Calu3 (cell line): ENCODE data around the gene FBXW8. TPM values are rescaled to one million over a fixed set of nuclear protein-coding genes. Genes with fewer than 3 reads are reported as not detected.

Source experiments
- BruUV-seq: library from RNA; stranded (reverse); fragments of 400-500 nt; replicated peaks from 2 replicates; lab custom pipeline; 2021; lab: Mats Ljungman, UMichigan
- CTCF ChIA-PET: fragments of 300-600 bp; sonication (Branson Sonifier 250); formaldehyde crosslinking; loops from one replicate; lab custom pipeline; 2022; ENCODE audit warnings: antibody characterized with exemption; lab: Charles Lee
- DNase-seq: peaks from one replicate; pipeline ENCODE4 v3.0.0; 2022
- H3K27ac Mint-ChIP-seq: one replicate; pipeline ENCODE4 v1.8.0; 2022; ENCODE audit warnings: mixed read lengths; ENCODE audit not compliant: unreplicated experiment
- H3K27me3 Mint-ChIP-seq: one replicate; pipeline ENCODE4 v1.8.0; 2022; ENCODE audit warnings: mixed read lengths; ENCODE audit not compliant: unreplicated experiment
- H3K36me3 Mint-ChIP-seq: one replicate; pipeline ENCODE4 v1.8.0; 2022; ENCODE audit warnings: mild to moderate bottlenecking, moderate library complexity, mixed read lengths; ENCODE audit not compliant: insufficient read depth, unreplicated experiment
- H3K4me1 Mint-ChIP-seq: one replicate; pipeline ENCODE4 v1.8.0; 2022; ENCODE audit warnings: mild to moderate bottlenecking, low read depth, mixed read lengths; ENCODE audit not compliant: unreplicated experiment
- H3K4me3 Mint-ChIP-seq: one replicate; pipeline ENCODE4 v1.8.0; 2022; ENCODE audit warnings: mild to moderate bottlenecking, low read depth, moderate library complexity, mixed read lengths; ENCODE audit not compliant: unreplicated experiment
- H3K9me3 Mint-ChIP-seq: one replicate; pipeline ENCODE4 v1.8.0; 2022; ENCODE audit warnings: low read depth, mixed read lengths; ENCODE audit not compliant: unreplicated experiment
- intact Hi-C: fragments of 100-400 bp; cut with micrococcal nuclease; formaldehyde crosslinking; loops from one replicate; pipeline ENCODE4 v1.10.0; 2022; ENCODE audit not compliant: unreplicated experiment
- total RNA-seq: library from RNA; stranded (reverse); gene quantifications from 2 replicates; pipeline ENCODE4 v1.2.3, GENCODE V29; 2022
- TF ChIP-seq, protein P1 (sequence below): fragments of 200-600 bp; IDR thresholded peaks from one replicate; pipeline ENCODE4 v1.8.0; 2022; ENCODE audit warnings: antibody characterized with exemption; ENCODE audit not compliant: unreplicated experiment

FBXW8 gene
- total RNA-seq, 1 experiment from 2014 or later, result 18.2 TPM

DNA sequence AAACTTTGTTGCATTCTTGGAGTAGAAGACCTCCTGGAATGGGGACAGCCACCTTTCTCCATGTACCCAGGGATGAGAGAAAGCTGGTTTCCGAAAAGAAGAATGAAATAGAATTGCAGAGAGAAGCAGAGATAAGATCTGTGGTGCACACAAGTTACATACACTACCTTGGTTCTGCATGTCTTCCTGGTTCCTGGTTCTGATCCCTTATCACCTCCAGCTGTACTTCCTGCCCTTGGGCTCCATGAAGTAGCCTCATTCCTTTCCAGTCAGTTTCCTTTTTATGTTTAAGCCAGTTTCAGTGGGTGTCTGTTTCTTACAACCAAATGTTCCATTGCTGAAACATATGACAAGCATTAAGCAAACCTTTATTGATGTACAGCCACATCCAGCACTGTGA lies 69.3 kb downstream of the FBXW8 start:
- Mint-ChIP-seq H3K27ac (no peak overlapping the region), H3K4me3 (no peak overlapping the region), H3K27me3 (no peaks in the 10 kb centered on the region), H3K4me1 (no peaks in the 10 kb centered on the region), H3K36me3 (peaks cover 14% of the 10 kb centered on the region), H3K9me3 (no peaks in the 10 kb centered on the region)
- BruUV-seq, result no TSS peak
- DNase-seq, result no peak
- CTCF ChIA-PET, result no interaction called here
- intact Hi-C loops, result no loop called here
- TF ChIP-seq, protein P1, sequence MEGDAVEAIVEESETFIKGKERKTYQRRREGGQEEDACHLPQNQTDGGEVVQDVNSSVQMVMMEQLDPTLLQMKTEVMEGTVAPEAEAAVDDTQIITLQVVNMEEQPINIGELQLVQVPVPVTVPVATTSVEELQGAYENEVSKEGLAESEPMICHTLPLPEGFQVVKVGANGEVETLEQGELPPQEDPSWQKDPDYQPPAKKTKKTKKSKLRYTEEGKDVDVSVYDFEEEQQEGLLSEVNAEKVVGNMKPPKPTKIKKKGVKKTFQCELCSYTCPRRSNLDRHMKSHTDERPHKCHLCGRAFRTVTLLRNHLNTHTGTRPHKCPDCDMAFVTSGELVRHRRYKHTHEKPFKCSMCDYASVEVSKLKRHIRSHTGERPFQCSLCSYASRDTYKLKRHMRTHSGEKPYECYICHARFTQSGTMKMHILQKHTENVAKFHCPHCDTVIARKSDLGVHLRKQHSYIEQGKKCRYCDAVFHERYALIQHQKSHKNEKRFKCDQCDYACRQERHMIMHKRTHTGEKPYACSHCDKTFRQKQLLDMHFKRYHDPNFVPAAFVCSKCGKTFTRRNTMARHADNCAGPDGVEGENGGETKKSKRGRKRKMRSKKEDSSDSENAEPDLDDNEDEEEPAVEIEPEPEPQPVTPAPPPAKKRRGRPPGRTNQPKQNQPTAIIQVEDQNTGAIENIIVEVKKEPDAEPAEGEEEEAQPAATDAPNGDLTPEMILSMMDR, result no peak

DNA sequence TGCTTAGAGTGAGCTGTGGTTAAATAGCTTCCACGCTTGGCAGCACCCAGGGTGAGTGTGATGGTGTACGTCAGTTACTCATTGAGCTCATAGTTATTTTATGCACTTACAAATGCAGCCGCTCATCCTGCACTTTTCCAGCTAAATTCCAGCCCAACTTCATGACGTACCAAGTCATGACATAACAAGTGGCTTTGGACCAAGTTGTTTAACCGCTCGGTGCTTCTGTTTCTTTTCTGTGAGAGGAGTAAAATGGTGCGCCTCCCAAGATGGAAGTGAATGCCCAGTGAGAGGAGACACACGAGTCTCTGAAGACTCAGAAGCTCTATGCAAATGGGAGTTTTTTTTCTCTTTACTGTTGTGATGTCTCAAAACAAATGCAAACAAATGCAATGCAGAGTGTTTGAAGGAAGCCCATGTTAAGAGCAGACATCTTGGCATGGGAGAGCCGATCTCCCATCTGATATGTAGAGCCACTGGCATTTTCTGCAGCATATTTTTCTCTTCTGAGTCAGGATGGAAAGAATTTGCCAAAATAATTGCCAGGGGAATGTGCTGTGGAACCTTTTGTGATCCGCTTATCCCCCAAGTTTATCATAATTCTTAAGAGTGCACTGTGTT lies 72.2 kb downstream of the FBXW8 start:
- Mint-ChIP-seq H3K36me3 (peaks cover 21% of the 10 kb centered on the region), H3K27me3 (no peaks in the 10 kb centered on the region), H3K27ac (no peak overlapping the region), H3K4me3 (no peak overlapping the region), H3K9me3 (no peaks in the 10 kb centered on the region), H3K4me1 (no peaks in the 10 kb centered on the region)
- intact Hi-C loops, result no loop called here
- CTCF ChIA-PET, result no interaction called here
- no peak for DNase-seq
- BruUV-seq, result no TSS peak
- TF ChIP-seq, protein P1, result no peak

DNA sequence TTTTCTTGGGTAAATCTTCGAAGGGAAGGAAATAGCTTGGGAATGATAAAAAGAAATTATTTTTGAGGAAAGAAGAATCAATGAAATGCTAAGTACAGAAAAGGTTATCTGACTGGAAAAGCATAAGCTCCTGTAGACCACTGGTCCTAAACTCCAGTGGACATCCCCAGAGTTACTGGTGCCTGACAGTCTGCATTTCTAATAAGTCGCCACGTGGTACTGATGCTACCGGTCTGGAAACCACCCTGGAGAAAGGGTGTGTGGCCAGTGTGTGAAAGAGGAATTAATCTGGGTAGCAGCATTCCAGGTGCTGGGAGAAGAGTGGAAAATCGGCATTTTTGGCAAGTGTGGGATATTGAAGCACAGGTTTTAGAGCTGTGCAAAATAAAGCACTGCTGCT lies 73.3 kb downstream of the FBXW8 start:
- no TSS peak for BruUV-seq
- Mint-ChIP-seq H3K9me3 (no peaks in the 10 kb centered on the region), H3K36me3 (peaks cover 21% of the 10 kb centered on the region), H3K27me3 (no peaks in the 10 kb centered on the region), H3K27ac (no peak overlapping the region), H3K4me3 (no peak overlapping the region), H3K4me1 (no peaks in the 10 kb centered on the region)
- DNase-seq, result no peak
- intact Hi-C loops, result no loop called here
- CTCF ChIA-PET, result no interaction called here
- TF ChIP-seq, protein P1, result no peak

DNA sequence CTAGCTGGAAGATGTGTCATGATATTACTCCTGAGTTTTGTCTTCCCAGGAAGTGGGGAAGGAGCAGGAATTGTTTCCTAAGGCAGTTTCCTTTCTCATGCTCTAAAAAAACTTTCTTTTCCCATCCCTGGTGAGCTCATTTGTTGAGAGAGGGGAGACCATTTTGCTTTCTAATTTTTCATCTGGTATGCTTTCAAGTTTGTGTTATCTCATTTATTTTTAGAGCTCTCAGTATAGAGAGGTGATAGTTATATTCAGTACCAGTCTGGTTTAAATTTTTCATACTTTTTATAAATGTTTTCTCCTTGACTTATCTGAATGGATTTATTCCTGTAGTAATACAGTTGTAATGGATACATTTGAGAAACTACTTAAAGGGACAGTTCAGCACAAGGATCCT lies 79.6 kb downstream of the FBXW8 start:
- Mint-ChIP-seq H3K27me3 (no peaks in the 10 kb centered on the region), H3K36me3 (peaks cover 43% of the 10 kb centered on the region), H3K9me3 (no peaks in the 10 kb centered on the region), H3K27ac (no peak overlapping the region), H3K4me1 (no peaks in the 10 kb centered on the region), H3K4me3 (no peak overlapping the region)
- CTCF ChIA-PET, result no interaction called here
- TF ChIP-seq, protein P1, result no peak
- intact Hi-C loops, result no loop called here
- no TSS peak for BruUV-seq
- no peak for DNase-seq
